ENCODE measurements around the gene ABCB9.

DNA sequence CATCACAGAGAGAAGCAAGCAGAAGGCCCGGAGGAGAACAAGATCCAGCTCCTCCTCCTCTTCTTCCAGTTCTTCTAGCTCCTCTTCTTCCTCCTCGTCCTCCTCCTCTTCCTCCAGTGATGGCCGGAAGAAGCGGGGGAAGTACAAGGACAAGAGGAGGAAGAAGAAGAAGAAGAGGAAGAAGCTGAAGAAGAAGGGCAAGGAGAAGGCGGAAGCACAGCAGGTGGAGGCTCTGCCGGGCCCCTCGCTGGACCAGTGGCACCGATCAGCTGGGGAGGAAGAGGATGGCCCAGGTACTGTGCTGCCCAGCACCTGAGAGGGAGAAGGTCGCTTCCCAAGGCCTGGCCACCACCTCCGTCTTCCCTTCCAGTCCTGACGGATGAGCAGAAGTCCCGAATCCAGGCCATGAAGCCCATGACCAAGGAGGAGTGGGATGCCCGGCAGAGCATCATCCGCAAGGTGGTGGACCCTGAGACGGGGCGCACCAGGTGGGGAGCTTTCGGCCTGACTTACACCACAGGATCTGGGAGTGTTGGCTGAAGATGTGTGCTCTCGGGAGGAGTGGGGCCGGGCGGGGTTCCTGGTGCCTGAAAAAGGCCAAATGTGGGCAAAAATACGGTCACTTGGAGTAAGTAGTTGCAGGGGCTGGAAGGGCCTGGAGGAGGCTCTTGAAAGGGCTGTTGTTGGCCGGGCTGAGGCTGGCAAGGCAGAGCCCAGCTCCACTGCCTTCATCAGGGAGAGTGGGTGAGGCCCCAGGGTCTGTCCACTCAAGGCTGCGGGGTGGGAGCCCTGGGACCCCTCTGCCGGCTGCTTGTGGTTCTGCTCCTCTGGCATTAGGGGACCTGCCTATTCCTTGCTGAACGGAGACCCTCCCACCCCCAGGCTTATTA is 15.6 kb upstream of the ABCB9 start:
- TF ChIP-seq, protein P1, sequence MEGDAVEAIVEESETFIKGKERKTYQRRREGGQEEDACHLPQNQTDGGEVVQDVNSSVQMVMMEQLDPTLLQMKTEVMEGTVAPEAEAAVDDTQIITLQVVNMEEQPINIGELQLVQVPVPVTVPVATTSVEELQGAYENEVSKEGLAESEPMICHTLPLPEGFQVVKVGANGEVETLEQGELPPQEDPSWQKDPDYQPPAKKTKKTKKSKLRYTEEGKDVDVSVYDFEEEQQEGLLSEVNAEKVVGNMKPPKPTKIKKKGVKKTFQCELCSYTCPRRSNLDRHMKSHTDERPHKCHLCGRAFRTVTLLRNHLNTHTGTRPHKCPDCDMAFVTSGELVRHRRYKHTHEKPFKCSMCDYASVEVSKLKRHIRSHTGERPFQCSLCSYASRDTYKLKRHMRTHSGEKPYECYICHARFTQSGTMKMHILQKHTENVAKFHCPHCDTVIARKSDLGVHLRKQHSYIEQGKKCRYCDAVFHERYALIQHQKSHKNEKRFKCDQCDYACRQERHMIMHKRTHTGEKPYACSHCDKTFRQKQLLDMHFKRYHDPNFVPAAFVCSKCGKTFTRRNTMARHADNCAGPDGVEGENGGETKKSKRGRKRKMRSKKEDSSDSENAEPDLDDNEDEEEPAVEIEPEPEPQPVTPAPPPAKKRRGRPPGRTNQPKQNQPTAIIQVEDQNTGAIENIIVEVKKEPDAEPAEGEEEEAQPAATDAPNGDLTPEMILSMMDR (IDR thresholded peaks at IDR 0.05): no peak
- no peak for TF ChIP-seq POLR2A (IDR thresholded peaks at IDR 0.05)

All from right lobe of liver (tissue), 4 donors.